CD4-positive, alpha-beta T cell treated with Interleukin-15 for 4 hours (primary cell): ENCODE data around the gene AFP.
"Not testable (repeated sequence)": the region's sequence is repeated elsewhere in the genome, so short reads cannot be mapped to it uniquely, and the experiment has no call there.

Source experiments
- DNase-seq: peaks from one replicate; pipeline ENCODE4 v3.0.0-alpha.2; 2020; ENCODE audit warnings: low spot score

AFP gene

GRCh38 chr4:73435984-73436383 is at the start of gene AFP:
TSS of gene AFP (plus strand) at chr4:73436221. CDS start at chr4:73436263, 42 bp downstream.
- no peak for DNase-seq

GRCh38 chr4:73387552-73387951 is 48.5 kb upstream of the AFP start:
- DNase-seq = no peak

- DNase-seq = no peak
These were observed 47.1 kb upstream of the AFP start for GRCh38 chr4:73388887-73389286.

- not testable (repeated sequence) for DNase-seq
These were observed 46.4 kb upstream of the AFP start for GRCh38 chr4:73389663-73390062.

- DNase-seq = no peak
These were observed 44.2 kb upstream of the AFP start for GRCh38 chr4:73391774-73392173.

GRCh38 chr4:73392936-73393335 is 43.1 kb upstream of the AFP start:
- DNase-seq = no peak

GRCh38 chr4:73396304-73396703 is 39.7 kb upstream of the AFP start:
- no peak for DNase-seq

- no peak for DNase-seq
These were observed 38.7 kb upstream of the AFP start for GRCh38 chr4:73396993-73397972.

GRCh38 chr4:73401412-73401811 is 34.6 kb upstream of the AFP start:
- no peak for DNase-seq

- DNase-seq = no peak
These were observed 32.0 kb upstream of the AFP start, which contains the start of gene ALB for GRCh38 chr4:73404042-73404441. TSS of gene ALB (plus strand) at chr4:73404287. CDS start at chr4:73404328, 41 bp downstream.

GRCh38 chr4:73404457-73404856 is 31.6 kb upstream of the AFP start:
- no peak for DNase-seq

- no peak for DNase-seq
These were observed 30.9 kb upstream of the AFP start for GRCh38 chr4:73405138-73405537.

- DNase-seq = no peak
These were observed 29.5 kb upstream of the AFP start for GRCh38 chr4:73406548-73406875.

- no peak for DNase-seq
These were observed 28.8 kb upstream of the AFP start for GRCh38 chr4:73407227-73407673.

GRCh38 chr4:73408181-73408867 is 27.7 kb upstream of the AFP start:
- DNase-seq = no peak

- DNase-seq = no peak
These were observed 26.8 kb upstream of the AFP start for GRCh38 chr4:73409012-73409862.

GRCh38 chr4:73409978-73410548 is 26.0 kb upstream of the AFP start:
- DNase-seq = no peak

- DNase-seq = no peak
These were observed 24.9 kb upstream of the AFP start for GRCh38 chr4:73410916-73411730.

GRCh38 chr4:73411731-73412414 is 24.1 kb upstream of the AFP start:
- no peak for DNase-seq

- DNase-seq = no peak
These were observed 22.7 kb upstream of the AFP start for GRCh38 chr4:73413294-73413755.
